ENCODE results near the gene PCDH12.

Gene PCDH12

GRCh38 chr5:141950207-141951005, 7.6 kb downstream of the PCDH12 start:
- DNase-seq (ENCODE audit: low read depth): no peak
- TF ChIP-seq, protein P1, sequence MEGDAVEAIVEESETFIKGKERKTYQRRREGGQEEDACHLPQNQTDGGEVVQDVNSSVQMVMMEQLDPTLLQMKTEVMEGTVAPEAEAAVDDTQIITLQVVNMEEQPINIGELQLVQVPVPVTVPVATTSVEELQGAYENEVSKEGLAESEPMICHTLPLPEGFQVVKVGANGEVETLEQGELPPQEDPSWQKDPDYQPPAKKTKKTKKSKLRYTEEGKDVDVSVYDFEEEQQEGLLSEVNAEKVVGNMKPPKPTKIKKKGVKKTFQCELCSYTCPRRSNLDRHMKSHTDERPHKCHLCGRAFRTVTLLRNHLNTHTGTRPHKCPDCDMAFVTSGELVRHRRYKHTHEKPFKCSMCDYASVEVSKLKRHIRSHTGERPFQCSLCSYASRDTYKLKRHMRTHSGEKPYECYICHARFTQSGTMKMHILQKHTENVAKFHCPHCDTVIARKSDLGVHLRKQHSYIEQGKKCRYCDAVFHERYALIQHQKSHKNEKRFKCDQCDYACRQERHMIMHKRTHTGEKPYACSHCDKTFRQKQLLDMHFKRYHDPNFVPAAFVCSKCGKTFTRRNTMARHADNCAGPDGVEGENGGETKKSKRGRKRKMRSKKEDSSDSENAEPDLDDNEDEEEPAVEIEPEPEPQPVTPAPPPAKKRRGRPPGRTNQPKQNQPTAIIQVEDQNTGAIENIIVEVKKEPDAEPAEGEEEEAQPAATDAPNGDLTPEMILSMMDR (IDR thresholded peaks at IDR 0.05; ENCODE audit: low read depth, low read length, missing control alignments): no peak
- no peak overlapping the region for H3K4me3 ChIP-seq (ENCODE audit: low read depth, low read length)

DNA sequence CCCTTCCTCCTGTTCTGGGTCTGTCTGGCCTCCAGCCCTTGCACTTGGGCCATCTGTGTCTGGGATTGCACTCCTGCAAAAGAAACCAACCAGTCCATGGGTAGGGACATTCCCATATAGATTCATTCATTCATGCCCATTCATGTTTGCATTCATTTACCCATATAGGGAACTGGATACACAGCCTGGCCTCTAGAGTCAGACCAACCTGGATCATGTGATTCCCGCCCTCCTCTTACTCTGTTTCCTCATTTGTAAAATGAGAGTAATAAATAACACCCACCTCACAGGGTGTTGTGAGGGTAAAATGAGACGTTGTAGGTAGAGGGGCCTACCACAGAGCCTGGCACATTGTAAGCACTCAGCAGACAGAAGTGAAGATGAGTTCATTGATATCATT, 8.5 kb downstream of the PCDH12 start:
- TF ChIP-seq, protein P1 (IDR thresholded peaks at IDR 0.05; ENCODE audit: low read depth, low read length, missing control alignments): no peak
- DNase-seq (ENCODE audit: low read depth): no peak

DNA sequence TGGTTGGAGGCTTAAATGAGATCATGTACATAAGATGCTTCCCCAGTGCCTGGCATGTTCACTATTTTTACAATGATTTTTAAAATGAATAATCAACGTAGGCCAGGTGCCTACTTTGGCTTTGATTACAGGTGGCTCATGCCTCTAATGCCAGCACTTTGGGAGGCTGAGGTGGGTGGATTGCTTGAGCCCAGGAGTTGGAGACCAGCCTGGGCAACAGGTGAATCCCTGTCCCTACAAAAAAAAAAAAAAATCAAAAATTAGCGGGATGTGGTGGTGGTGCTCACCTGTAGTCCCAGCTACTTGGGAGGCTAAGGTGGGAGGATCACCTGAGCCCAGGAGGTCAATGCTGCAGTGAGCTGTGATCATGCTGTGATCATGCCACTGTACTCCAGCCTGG, 9.2 kb downstream of the PCDH12 start:
- DNase-seq (ENCODE audit: low read depth): no peak
- H3K4me3 ChIP-seq (ENCODE audit: low read depth, low read length): no peak overlapping the region
- TF ChIP-seq, protein P1 (IDR thresholded peaks at IDR 0.05; ENCODE audit: low read depth, low read length, missing control alignments): no peak

More for the DNA sequence above, 8.5 kb downstream of the PCDH12 start:
- no peak overlapping the region for H3K4me3 ChIP-seq (ENCODE audit: low read depth, low read length)

DNA sequence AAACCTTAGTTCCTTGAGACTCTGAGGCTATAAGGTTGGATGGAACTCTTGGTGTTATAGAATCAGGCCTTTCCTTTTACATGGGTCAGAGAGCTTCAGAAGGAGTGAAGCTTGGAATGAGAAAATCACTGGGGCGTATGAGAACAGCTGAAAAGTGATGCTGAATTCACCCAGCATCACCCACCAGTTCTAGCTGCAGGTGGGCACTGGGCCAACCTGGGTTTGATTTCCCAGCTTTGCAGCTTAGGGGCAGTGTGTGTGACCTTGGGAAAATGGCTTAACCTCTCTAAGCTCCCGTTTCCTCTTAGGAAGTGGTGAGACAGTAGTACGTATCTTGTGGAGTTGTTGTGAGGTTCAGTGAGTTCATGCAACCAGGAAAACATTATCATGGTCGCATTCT, 10.7 kb downstream of the PCDH12 start:
- TF ChIP-seq, protein P1 (IDR thresholded peaks at IDR 0.05; ENCODE audit: low read depth, low read length, missing control alignments): no peak
- no peak overlapping the region for H3K4me3 ChIP-seq (ENCODE audit: low read depth, low read length)
- DNase-seq (ENCODE audit: low read depth): no peak

- H3K4me3 ChIP-seq (ENCODE audit: low read depth, low read length): no peak overlapping the region
- no peak for DNase-seq (ENCODE audit: low read depth)
- TF ChIP-seq, protein P1 (IDR thresholded peaks at IDR 0.05; ENCODE audit: low read depth, low read length, missing control alignments): no peak
Measured at GRCh38 chr5:141945511-141946051, 12.4 kb downstream of the PCDH12 start.

GRCh38 chr5:141944076-141944475, 13.9 kb downstream of the PCDH12 start:
- no peak for DNase-seq (ENCODE audit: low read depth)
- TF ChIP-seq, protein P1 (IDR thresholded peaks at IDR 0.05; ENCODE audit: low read depth, low read length, missing control alignments): no peak

More at GRCh38 chr5:141944076-141944475, 13.9 kb downstream of the PCDH12 start:
- H3K4me3 ChIP-seq (ENCODE audit: low read depth, low read length): no peak overlapping the region

All from GM12864 (cell line).